GM12878 (cell line): ENCODE measurements around the gene EBF3. TPM values are rescaled to one million over a fixed set of nuclear protein-coding genes. Genes with fewer than 3 reads are reported as not detected.

Experiments
- ATAC-seq: fragments of 200-7000 bp; cut with Tn5 transposase; 3 replicates; pipeline ENCODE4 v1.9.1; 2020; ENCODE audit warnings: mild to moderate bottlenecking, moderate library complexity
- BruUV-seq: library from RNA; stranded (reverse); fragments of 400-500 nt; replicated peaks from 2 replicates; lab custom pipeline; 2021; lab: Mats Ljungman, UMichigan
- CTCF ChIA-PET: fragments of 300-600 bp; sonication (Branson Sonifier 250); formaldehyde crosslinking; extraction: SDS; loops from one replicate; lab custom pipeline; 2021; ENCODE audit warnings: inconsistent platforms; lab: Yijun Ruan, JAX
- POLR2A ChIA-PET: fragments of 350-600 bp; formaldehyde crosslinking; extraction: SDS; loops from one replicate; lab custom pipeline; 2021; ENCODE audit warnings: inconsistent platforms; lab: Charles Lee
- RAD21 ChIA-PET: fragments of 300-600 bp; sonication (Branson Sonifier 250); formaldehyde crosslinking; loops from one replicate; lab custom pipeline; 2023; ENCODE audit warnings: antibody characterized with exemption; ENCODE audit not compliant: unreplicated experiment; lab: Charles Lee
- SMC1A ChIA-PET: fragments of 300-600 bp; sonication (Branson Sonifier 250); formaldehyde crosslinking; loops from one replicate; lab custom pipeline; 2023; ENCODE audit not compliant: unreplicated experiment, uncharacterized antibody; lab: Charles Lee
- DNase-seq: peaks from one replicate; pipeline ENCODE4 v3.0.0-alpha.2; 2011; ENCODE audit warnings: low read depth, low spot score
- FAIRE-seq: peaks from 3 replicates; lab custom pipeline; 2011; peaks lifted over from hg19 to GRCh38; lab: Jason Lieb, UNC
- H2AFZ ChIP-seq: 2 replicates; pipeline ENCODE4 v1.6.0; 2011; ENCODE audit warnings: low read depth, low read length, control low read depth; ENCODE audit not compliant: control insufficient read depth
- H3K27ac ChIP-seq: 2 replicates; pipeline ENCODE4 v1.5.1; 2011; ENCODE audit warnings: control low read depth; ENCODE audit not compliant: control insufficient read depth, insufficient read depth
- H3K27me3 ChIP-seq, 2 experiments: replicated peaks in 1 of 2; 2 replicates each; pipeline versions ENCODE4 v1.6.0 to v1.6.1; 2011; ENCODE audit warnings: low read length in 1 of 2; ENCODE audit not compliant: control insufficient read depth in 2 of 2, insufficient read depth in 2 of 2
- H3K36me3 ChIP-seq, 2 experiments: 2 replicates each; pipeline ENCODE4 v1.5.1; 2011; ENCODE audit warnings: low read length in 1 of 2; ENCODE audit not compliant: control insufficient read depth in 2 of 2, insufficient read depth in 2 of 2
- H3K4me1 ChIP-seq: 2 replicates; pipeline ENCODE4 v1.6.1; 2011; ENCODE audit warnings: mild to moderate bottlenecking, low read length, moderate library complexity, mixed read lengths; ENCODE audit not compliant: control insufficient read depth, insufficient read depth
- H3K4me2 ChIP-seq: 2 replicates; pipeline ENCODE4 v1.6.0; 2011; ENCODE audit warnings: control low read depth; ENCODE audit not compliant: control insufficient read depth, insufficient read depth
- H3K4me3 ChIP-seq: fragments of 200-600 bp; sonication (generic); 2 replicates; pipeline ENCODE4 v1.5.1; 2016
- H3K79me2 ChIP-seq: 2 replicates; pipeline ENCODE4 v1.6.0; 2011; ENCODE audit warnings: low read length; ENCODE audit not compliant: control insufficient read depth, insufficient read depth
- H3K9ac ChIP-seq: 2 replicates; pipeline ENCODE4 v1.8.0; 2011; ENCODE audit warnings: low read length, control low read depth, mixed read lengths; ENCODE audit not compliant: control insufficient read depth, insufficient read depth
- H3K9me3 ChIP-seq: replicated peaks from 3 replicates; pipeline ENCODE4 v1.5.1; 2011; ENCODE audit warnings: mild to moderate bottlenecking, low read length; ENCODE audit not compliant: control insufficient read depth, insufficient read depth
- H4K20me1 ChIP-seq: 2 replicates; pipeline ENCODE4 v1.6.0; 2011; ENCODE audit not compliant: control insufficient read depth, insufficient read depth
- EED ChIP-seq: sonication (generic); IDR thresholded peaks from 2 replicates; pipeline ENCODE4 v1.6.1; 2016; ENCODE audit warnings: antibody characterized with exemption, low read depth
- EP300 ChIP-seq, 2 experiments: fragments of 150-350 bp in 1 of 2; IDR thresholded peaks; 2 replicates each; pipeline ENCODE4 v1.6.1; 2011 to 2012; ENCODE audit warnings: low read depth in 2 of 2, low read length in 2 of 2, borderline replicate concordance in 1 of 2, improper control_type of control experiment in 1 of 2, inconsistent platforms in 1 of 2; ENCODE audit not compliant: control insufficient read depth in 1 of 2
- FOS ChIP-seq: IDR thresholded peaks from 3 replicates; pipeline ENCODE4 v1.6.1; 2011; ENCODE audit warnings: borderline replicate concordance; ENCODE audit not compliant: insufficient read length; ENCODE audit errors: extremely low read depth
- HCFC1 ChIP-seq: fragments of 150-350 bp; IDR thresholded peaks from 2 replicates; pipeline ENCODE4 v1.6.1; 2014; ENCODE audit warnings: low read length
- HSF1 ChIP-seq: fragments of 150-350 bp; IDR thresholded peaks from 2 replicates; pipeline ENCODE4 v1.6.1; 2014; ENCODE audit warnings: mild to moderate bottlenecking, low read depth, low read length
- MEF2B ChIP-seq: fragments of 450-650 bp; IDR thresholded peaks from 2 replicates; pipeline ENCODE4 v1.6.1; 2018; ENCODE audit warnings: mild to moderate bottlenecking, moderate library complexity; ENCODE audit not compliant: partially characterized antibody, poor library complexity, severe bottlenecking
- MLLT1 ChIP-seq: fragments of 450-650 bp; IDR thresholded peaks from 2 replicates; pipeline ENCODE4 v1.6.1; 2016; ENCODE audit warnings: mild to moderate bottlenecking
- PML ChIP-seq: IDR thresholded peaks from 2 replicates; pipeline ENCODE4 v1.6.1; 2012; ENCODE audit warnings: low read length, inconsistent platforms
- POLR2AphosphoS2 ChIP-seq: IDR thresholded peaks from 2 replicates; pipeline ENCODE4 v1.6.1; 2011; ENCODE audit warnings: low read depth, mild to moderate bottlenecking, low read length, improper control_type of control experiment, moderate library complexity
- RUNX3 ChIP-seq: IDR thresholded peaks from 2 replicates; pipeline ENCODE4 v1.6.1; 2012; ENCODE audit warnings: low read length, inconsistent platforms
- SKIL ChIP-seq: fragments of 450-650 bp; IDR thresholded peaks from 2 replicates; pipeline ENCODE4 v1.6.1; 2017; ENCODE audit warnings: mild to moderate bottlenecking, low read depth, inconsistent platforms; ENCODE audit not compliant: poor library complexity, severe bottlenecking
- SMARCA5 ChIP-seq: fragments of 450-650 bp; IDR thresholded peaks from 2 replicates; pipeline ENCODE4 v1.6.1; 2017; ENCODE audit warnings: mild to moderate bottlenecking
- TARDBP ChIP-seq: IDR thresholded peaks from 2 replicates; pipeline ENCODE4 v1.6.1; 2016; ENCODE audit warnings: borderline replicate concordance
- WRNIP1 ChIP-seq: IDR thresholded peaks from 2 replicates; pipeline ENCODE4 v1.6.1; 2011; ENCODE audit warnings: low read depth, low read length, improper control_type of control experiment, borderline replicate concordance
- WGBS: methylation state at CpG from one replicate; pipeline ENCODE4 v1.1.6; 2016; ENCODE audit warnings: low lambda C conversion rate; ENCODE audit not compliant: insufficient replicate concordance, insufficient coverage; ENCODE audit errors: missing lambda C conversion rate; 5-methylcytosine and 5-hydroxymethylcytosine counted together
- in situ Hi-C: fragments of 300-500 bp; cut with MboI; formaldehyde crosslinking; loops from 9 replicates; pipeline ENCODE4 v1.14.3; 2018; ENCODE audit warnings: mixed read lengths
- intact Hi-C: fragments of 100-400 bp; cut with micrococcal nuclease; formaldehyde crosslinking; loops from one replicate; pipeline ENCODE4 v1.14.2; 2022; ENCODE audit not compliant: unreplicated experiment
- polyA plus RNA-seq, 11 experiments: library from polyadenylated mRNA; depleted of rRNA in 4 of 11; unstranded in 6 of 11; stranded (reverse) in 5 of 11; fragments of >200 nt; fragmentation: Nextera tagmentation in 4 of 11; fragmentation: Illumina TruSeq in 1 of 11; extraction: Ambion mirVana in 4 of 11; extraction: Trizol in 1 of 11; gene quantifications; 1 replicate in 1 of 11; 2 replicates in 10 of 11; pipeline versions ENCODE4 v1.2.1 to v1.2.3, GENCODE V29; 2011 to 2016; ENCODE audit warnings: inconsistent platforms in 2 of 11, missing spikeins in 2 of 11, low read depth in 1 of 11
- total RNA-seq, 4 experiments: library from RNA; depleted of rRNA in 3 of 4; stranded (reverse); fragments of >200 nt in 3 of 4; fragmentation: Illumina TruSeq in 1 of 4; extraction: Trizol in 1 of 4; gene quantifications; 2 replicates each; pipeline versions ENCODE4 v1.2.1 to v1.2.3, GENCODE V29; 2013 to 2021

EBF3 gene
- total and polyA plus RNA-seq, 10 of the 15 experiments (the other 5 are each of a cell fraction or from before 2014, with no cell fraction given), result not detected

- in situ Hi-C loops, result no loop called here
- TF ChIP-seq SKIL, result no peak
- TF ChIP-seq POLR2AphosphoS2, result no peak
- TF ChIP-seq TARDBP, result no peak
- 25% methylated on average over 3 of the region's 3 CpGs for WGBS
- no peak overlapping the region for H3K4me2 ChIP-seq
- ChIA-PET RAD21 (no interaction called here), SMC1A (no interaction called here), CTCF (no interaction called here), POLR2A (interaction anchor here (0.6 kb wide), 1 partner anchor 1265 kb away, joined by 3 read pairs; no protein-coding TSS in a partner anchor)
- no peak overlapping the region for H3K4me3 ChIP-seq
- no peak overlapping the region for H3K27ac ChIP-seq
- no peak for DNase-seq
- no peak overlapping the region for H3K9ac ChIP-seq
- no TSS peak for BruUV-seq
- H3K27me3 ChIP-seq, result no peaks in the 10 kb centered on the region
- no peaks in the 10 kb centered on the region for H3K4me1 ChIP-seq
- H4K20me1 ChIP-seq, result no peaks in the 10 kb centered on the region
- H3K9me3 ChIP-seq, result no peaks in the 10 kb centered on the region
- no peak for ATAC-seq
- no peaks in the 10 kb centered on the region for H3K79me2 ChIP-seq
- no peak for FAIRE-seq
- H2AFZ ChIP-seq, result no peak overlapping the region
- no peaks in the 10 kb centered on the region for H3K36me3 ChIP-seq
- intact Hi-C loops, result no loop called here
These were observed 46.1 kb downstream of the EBF3 start for GRCh38 chr10:129917936-129918335.

GRCh38 chr10:129916506-129916995 lies 47.5 kb downstream of the EBF3 start:
- Histone ChIP-seq H3K4me2 (no peak overlapping the region), H4K20me1 (no peaks in the 10 kb centered on the region), H3K4me3 (no peak overlapping the region), H3K27ac (no peak overlapping the region), H2AFZ (no peak overlapping the region), H3K9me3 (no peaks in the 10 kb centered on the region), H3K4me1 (no peaks in the 10 kb centered on the region), H3K36me3 (no peaks in the 10 kb centered on the region), H3K27me3 (no peaks in the 10 kb centered on the region), H3K9ac (no peak overlapping the region), H3K79me2 (no peaks in the 10 kb centered on the region)
- 37% methylated on average over 7 of the region's 7 CpGs for WGBS
- POLR2A ChIA-PET, result no interaction called here
- RAD21 ChIA-PET, result no interaction called here
- BruUV-seq, result no TSS peak
- CTCF ChIA-PET, result no interaction called here
- FAIRE-seq (no peak), ATAC-seq (no peak), DNase-seq (no peak)
- in situ Hi-C loops (no loop called here), intact Hi-C loops (no loop called here)
- SMC1A ChIA-PET, result no interaction called here
- TF ChIP-seq HCFC1 (no peak), EP300 (IDR thresholded peaks at IDR 0.05; ENCODE audit: borderline replicate concordance in 1 of 2, control insufficient read depth in 1 of 2, low read depth in 2 of 2, low read length in 2 of 2) (no peak), EED (no peak), SMARCA5 (no peak), PML (no peak), MEF2B (no peak), WRNIP1 (no peak), FOS (no peak), MLLT1 (no peak), RUNX3 (no peak), HSF1 (no peak)
